Skeletal muscle satellite cell (primary cell): ENCODE results near the gene VPS11.
"Not testable (repeated sequence)": the region's sequence is repeated elsewhere in the genome, so short reads cannot be mapped to it uniquely, and the experiment has no call there.

Experiments used
- H3K27me3 ChIP-seq: 2 replicates; pipeline ENCODE4 v1.7.0; 2013; ENCODE audit warnings: low read length; ENCODE audit not compliant: control insufficient read depth, insufficient read depth
- H3K36me3 ChIP-seq: 2 replicates; pipeline ENCODE4 v1.7.0; 2013; ENCODE audit warnings: mild to moderate bottlenecking, control low read depth, low read length; ENCODE audit not compliant: insufficient read depth
- H3K4me1 ChIP-seq: 2 replicates; pipeline ENCODE4 v1.7.0; 2013; ENCODE audit warnings: low read length; ENCODE audit not compliant: control insufficient read depth, insufficient read depth
- H3K4me2 ChIP-seq: 2 replicates; pipeline ENCODE4 v1.7.0; 2013; ENCODE audit warnings: mild to moderate bottlenecking, low read length
- H3K4me3 ChIP-seq: 2 replicates; pipeline ENCODE4 v1.7.0; 2013; ENCODE audit warnings: low read length
- H3K9ac ChIP-seq: 2 replicates; pipeline ENCODE4 v1.7.0; 2013; ENCODE audit warnings: mild to moderate bottlenecking, low read depth, low read length, moderate library complexity
- H3K9me3 ChIP-seq: replicated peaks from 2 replicates; pipeline ENCODE4 v1.7.0; 2013; ENCODE audit warnings: mild to moderate bottlenecking, control low read depth, low read length

VPS11 gene

GRCh38 chr11:119095066-119095880 is 27.7 kb downstream of the VPS11 start:
- Histone ChIP-seq H3K4me1 (peaks cover 25% of the 10 kb centered on the region), H3K36me3 (peaks cover 49% of the 10 kb centered on the region)

GRCh38 chr11:119099711-119100110 is 32.1 kb downstream of the VPS11 start:
- Histone ChIP-seq H3K4me2 (peak overlapping the region; percentile 84), H3K27me3 (no peaks in the 10 kb centered on the region), H3K4me1 (peaks cover 24% of the 10 kb centered on the region), H3K9ac (no peak overlapping the region), H3K9me3 (no peaks in the 10 kb centered on the region), H3K36me3 (peaks cover 27% of the 10 kb centered on the region), H3K4me3 (peak overlapping the region; percentile 81)

More at GRCh38 chr11:119095066-119095880, 27.7 kb downstream of the VPS11 start:
- Histone ChIP-seq H3K9me3 (no peaks in the 10 kb centered on the region), H3K4me3 (peak overlapping the region; percentile 79), H3K4me2 (peak overlapping the region; percentile 85), H3K27me3 (no peaks in the 10 kb centered on the region), H3K9ac (peak overlapping the region; percentile 90)

- Histone ChIP-seq H3K27me3 (no peaks in the 10 kb centered on the region), H3K4me1 (peaks cover 24% of the 10 kb centered on the region), H3K9me3 (no peaks in the 10 kb centered on the region), H3K4me2 (peak overlapping the region; percentile 84), H3K9ac (peak overlapping the region; percentile 85), H3K36me3 (peaks cover 27% of the 10 kb centered on the region), H3K4me3 (peak overlapping the region; percentile 81)
These were observed 32.8 kb downstream of the VPS11 start for GRCh38 chr11:119100246-119100970.

- peak overlapping the region; percentile 81 for H3K4me3 ChIP-seq
These were observed 33.6 kb downstream of the VPS11 start for GRCh38 chr11:119100994-119101758.

GRCh38 chr11:119101759-119102423 is 34.3 kb downstream of the VPS11 start, which contains the start of gene DPAGT1:
Gene DPAGT1 (minus strand): TSS chr11:119101853. CDS start chr11:119101655, 198 bp downstream.
- no peaks in the 10 kb centered on the region for H3K9me3 ChIP-seq
- H3K27me3 ChIP-seq = no peaks in the 10 kb centered on the region
- peaks cover 22% of the 10 kb centered on the region for H3K4me1 ChIP-seq

More at GRCh38 chr11:119100994-119101758, 33.6 kb downstream of the VPS11 start:
- peak overlapping the region; percentile 85 for H3K9ac ChIP-seq
- no peaks in the 10 kb centered on the region for H3K27me3 ChIP-seq
- H3K36me3 ChIP-seq = peaks cover 27% of the 10 kb centered on the region
- no peaks in the 10 kb centered on the region for H3K9me3 ChIP-seq
- H3K4me1 ChIP-seq = peaks cover 18% of the 10 kb centered on the region
- H3K4me2 ChIP-seq = peak overlapping the region; percentile 84

GRCh38 chr11:119103161-119103664 is 35.6 kb downstream of the VPS11 start:
- Histone ChIP-seq H3K9ac (peak overlapping the region; percentile 85), H3K4me3 (peak overlapping the region; percentile 81), H3K4me2 (peak overlapping the region; percentile 84), H3K4me1 (peaks cover 26% of the 10 kb centered on the region)
- not testable (repeated sequence) for H3K27me3 ChIP-seq, H3K9me3 ChIP-seq, H3K36me3 ChIP-seq

More at GRCh38 chr11:119101759-119102423, 34.3 kb downstream of the VPS11 start, which contains the start of gene DPAGT1:
- H3K4me3 ChIP-seq = peak within 1 kb of the TSS; percentile 81
- peaks cover 21% of the 10 kb centered on the region for H3K36me3 ChIP-seq
- peak within 1 kb of the TSS; percentile 85 for H3K9ac ChIP-seq
- peak within 1 kb of the TSS; percentile 84 for H3K4me2 ChIP-seq

GRCh38 chr11:119103793-119104192 is 36.2 kb downstream of the VPS11 start:
- Histone ChIP-seq H3K4me2 (no peak overlapping the region), H3K4me1 (peaks cover 32% of the 10 kb centered on the region), H3K9me3 (no peaks in the 10 kb centered on the region), H3K4me3 (no peak overlapping the region), H3K9ac (no peak overlapping the region), H3K36me3 (peaks cover 2% of the 10 kb centered on the region), H3K27me3 (no peaks in the 10 kb centered on the region)

- H3K4me1 ChIP-seq = peaks cover 26% of the 10 kb centered on the region
- no peaks in the 10 kb centered on the region for H3K9me3 ChIP-seq
- peaks cover 13% of the 10 kb centered on the region for H3K36me3 ChIP-seq
- H3K4me3 ChIP-seq = peak within 1 kb of the TSS; percentile 88
- peak within 1 kb of the TSS; percentile 82 for H3K9ac ChIP-seq
- H3K27me3 ChIP-seq = no peaks in the 10 kb centered on the region
- H3K4me2 ChIP-seq = peak within 1 kb of the TSS; percentile 94
These were observed 39.2 kb downstream of the VPS11 start, which contains the start of gene C2CD2L for GRCh38 chr11:119106564-119107537. Gene C2CD2L (plus strand): TSS chr11:119107344. CDS start chr11:119107742, 398 bp downstream.

GRCh38 chr11:119107538-119108145 is 40.0 kb downstream of the VPS11 start:
- Histone ChIP-seq H3K9ac (peak overlapping the region; percentile 82), H3K4me1 (peaks cover 24% of the 10 kb centered on the region), H3K4me3 (peak overlapping the region; percentile 88), H3K36me3 (peaks cover 15% of the 10 kb centered on the region), H3K4me2 (peak overlapping the region; percentile 94), H3K9me3 (no peaks in the 10 kb centered on the region), H3K27me3 (no peaks in the 10 kb centered on the region)
